ENCODE measurements around the gene DCDC2C.

DCDC2C gene

GRCh38 chr2:3729055-3729448, 25.7 kb downstream of the DCDC2C start:
- no peak overlapping the region for H3K4me3 ChIP-seq (ENCODE audit: low read depth, low read length)
- DNase-seq (ENCODE audit: low read depth): no peak

DNA sequence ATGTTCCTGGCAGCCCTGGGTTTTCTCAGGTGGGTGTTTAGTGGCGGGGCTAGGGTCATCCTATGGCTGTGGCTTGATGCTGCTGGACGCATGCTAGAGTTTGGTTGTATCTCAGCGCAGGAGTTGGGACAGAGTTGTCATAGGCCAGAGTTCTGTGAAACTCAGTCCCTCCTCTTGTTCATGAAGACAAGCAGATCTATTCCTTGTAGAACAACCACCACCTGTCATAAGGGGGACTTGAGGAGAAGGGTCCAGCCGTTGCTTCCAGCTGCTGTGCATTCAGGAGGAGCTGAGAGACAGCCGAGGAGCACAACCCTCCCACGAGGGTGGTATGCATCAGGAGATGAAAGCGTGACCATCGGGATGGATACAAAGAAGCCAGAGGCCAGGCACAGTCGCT, 26.4 kb downstream of the DCDC2C start:
- TF ChIP-seq, protein P1, sequence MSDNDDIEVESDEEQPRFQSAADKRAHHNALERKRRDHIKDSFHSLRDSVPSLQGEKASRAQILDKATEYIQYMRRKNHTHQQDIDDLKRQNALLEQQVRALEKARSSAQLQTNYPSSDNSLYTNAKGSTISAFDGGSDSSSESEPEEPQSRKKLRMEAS (IDR thresholded peaks at IDR 0.05; ENCODE audit: low read depth, low read length): no peak
- TF ChIP-seq, protein P2, sequence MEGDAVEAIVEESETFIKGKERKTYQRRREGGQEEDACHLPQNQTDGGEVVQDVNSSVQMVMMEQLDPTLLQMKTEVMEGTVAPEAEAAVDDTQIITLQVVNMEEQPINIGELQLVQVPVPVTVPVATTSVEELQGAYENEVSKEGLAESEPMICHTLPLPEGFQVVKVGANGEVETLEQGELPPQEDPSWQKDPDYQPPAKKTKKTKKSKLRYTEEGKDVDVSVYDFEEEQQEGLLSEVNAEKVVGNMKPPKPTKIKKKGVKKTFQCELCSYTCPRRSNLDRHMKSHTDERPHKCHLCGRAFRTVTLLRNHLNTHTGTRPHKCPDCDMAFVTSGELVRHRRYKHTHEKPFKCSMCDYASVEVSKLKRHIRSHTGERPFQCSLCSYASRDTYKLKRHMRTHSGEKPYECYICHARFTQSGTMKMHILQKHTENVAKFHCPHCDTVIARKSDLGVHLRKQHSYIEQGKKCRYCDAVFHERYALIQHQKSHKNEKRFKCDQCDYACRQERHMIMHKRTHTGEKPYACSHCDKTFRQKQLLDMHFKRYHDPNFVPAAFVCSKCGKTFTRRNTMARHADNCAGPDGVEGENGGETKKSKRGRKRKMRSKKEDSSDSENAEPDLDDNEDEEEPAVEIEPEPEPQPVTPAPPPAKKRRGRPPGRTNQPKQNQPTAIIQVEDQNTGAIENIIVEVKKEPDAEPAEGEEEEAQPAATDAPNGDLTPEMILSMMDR (IDR thresholded peaks at IDR 0.05; ENCODE audit: low read depth, low read length): no peak
- TF ChIP-seq MYC (IDR thresholded peaks at IDR 0.05; ENCODE audit: low read depth, low read length): no peak
- TF ChIP-seq POLR2A (IDR thresholded peaks at IDR 0.05; ENCODE audit: extremely low read depth, insufficient read length): no peak
- DNase-seq (ENCODE audit: low read depth): no peak
- no peak overlapping the region for H3K4me3 ChIP-seq (ENCODE audit: low read depth, low read length)

More at GRCh38 chr2:3729055-3729448, 25.7 kb downstream of the DCDC2C start:
- TF ChIP-seq, protein P1 (IDR thresholded peaks at IDR 0.05; ENCODE audit: low read depth, low read length): no peak
- no peak for TF ChIP-seq MYC (IDR thresholded peaks at IDR 0.05; ENCODE audit: low read depth, low read length)
- TF ChIP-seq POLR2A (IDR thresholded peaks at IDR 0.05; ENCODE audit: extremely low read depth, insufficient read length): no peak
- TF ChIP-seq, protein P2 (IDR thresholded peaks at IDR 0.05; ENCODE audit: low read depth, low read length): no peak

DNA sequence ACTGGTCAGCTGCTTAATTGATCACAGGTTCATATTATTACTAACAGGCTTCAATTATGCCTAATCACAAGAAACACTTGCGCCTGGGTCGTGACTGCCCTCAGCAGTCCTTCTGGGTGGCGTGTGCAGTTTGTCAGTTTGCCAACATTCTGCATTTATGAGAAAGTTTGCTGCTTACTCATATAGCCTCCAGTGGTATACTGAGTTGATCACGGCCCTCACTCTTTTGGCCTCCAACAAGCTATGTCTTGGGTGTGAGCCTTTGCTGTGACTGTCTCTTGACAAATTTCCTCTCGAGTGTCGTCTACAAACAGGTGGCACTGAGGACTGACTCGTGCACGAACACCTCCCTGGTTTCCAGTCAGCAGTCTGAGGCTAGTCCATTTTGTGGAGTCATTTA, 27.3 kb downstream of the DCDC2C start:
- TF ChIP-seq MYC (IDR thresholded peaks at IDR 0.05; ENCODE audit: low read depth, low read length) (no peak), POLR2A (IDR thresholded peaks at IDR 0.05; ENCODE audit: extremely low read depth, insufficient read length) (no peak)
- TF ChIP-seq, protein P1 (IDR thresholded peaks at IDR 0.05; ENCODE audit: low read depth, low read length): no peak
- TF ChIP-seq, protein P2 (IDR thresholded peaks at IDR 0.05; ENCODE audit: low read depth, low read length): no peak
- DNase-seq (ENCODE audit: low read depth): no peak
- H3K4me3 ChIP-seq (ENCODE audit: low read depth, low read length): no peak overlapping the region

- no peak overlapping the region for H3K4me3 ChIP-seq (ENCODE audit: low read depth, low read length)
- DNase-seq (ENCODE audit: low read depth): no peak
- TF ChIP-seq MYC (IDR thresholded peaks at IDR 0.05; ENCODE audit: low read depth, low read length) (no peak), POLR2A (IDR thresholded peaks at IDR 0.05; ENCODE audit: extremely low read depth, insufficient read length) (no peak)
- TF ChIP-seq, protein P2 (IDR thresholded peaks at IDR 0.05; ENCODE audit: low read depth, low read length): no peak
- TF ChIP-seq, protein P1 (IDR thresholded peaks at IDR 0.05; ENCODE audit: low read depth, low read length): no peak
Measured at GRCh38 chr2:3731829-3732228, 28.5 kb downstream of the DCDC2C start.

DNA sequence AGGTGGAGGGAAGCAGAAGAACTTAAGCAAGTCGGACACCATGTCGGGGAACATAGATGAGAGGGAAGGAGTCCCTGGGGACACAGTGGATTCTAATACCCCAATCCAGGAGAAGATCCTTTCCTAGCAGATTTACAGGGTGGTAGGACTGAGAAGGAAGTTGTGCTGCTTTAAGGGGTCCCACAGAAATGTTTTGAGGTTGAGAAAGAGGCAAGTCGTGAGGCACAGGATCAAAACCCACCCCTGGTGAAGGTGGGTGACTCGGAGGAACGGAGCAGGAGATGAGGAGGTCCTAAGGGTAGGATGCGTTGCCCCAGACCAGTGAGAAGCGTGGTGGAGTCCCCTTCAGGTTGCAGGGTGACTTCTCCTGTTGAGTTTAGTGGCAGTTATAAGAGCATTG, 32.7 kb downstream of the DCDC2C start:
- TF ChIP-seq MYC (IDR thresholded peaks at IDR 0.05; ENCODE audit: low read depth, low read length): no peak
- TF ChIP-seq, protein P1 (IDR thresholded peaks at IDR 0.05; ENCODE audit: low read depth, low read length): no peak
- TF ChIP-seq, protein P2 (IDR thresholded peaks at IDR 0.05; ENCODE audit: low read depth, low read length): no peak
- TF ChIP-seq POLR2A (IDR thresholded peaks at IDR 0.05; ENCODE audit: extremely low read depth, insufficient read length): no peak
- H3K4me3 ChIP-seq (ENCODE audit: low read depth, low read length): no peak overlapping the region
- DNase-seq (ENCODE audit: low read depth): no peak

Data from NB4 (cell line).